HCT116 (cell line): Measurements from ENCODE around the gene GPANK1. TPM values are rescaled to one million over a fixed set of nuclear protein-coding genes. Genes with fewer than 3 reads are reported as not detected.

Source experiments
- ATAC-seq: fragments of 200-7000 bp; cut with Tn5 transposase; 2 replicates; pipeline ENCODE4 v1.9.1; 2020; ENCODE audit warnings: mild to moderate bottlenecking, moderate library complexity
- BruUV-seq: library from RNA; stranded (reverse); fragments of 400-500 nt; replicated peaks from 2 replicates; lab custom pipeline; 2021; lab: Mats Ljungman, UMichigan
- CTCF ChIA-PET: fragments of 300-600 bp; sonication (Branson Sonifier 250); formaldehyde crosslinking; loops from one replicate; lab custom pipeline; 2021; ENCODE audit warnings: antibody characterized with exemption; lab: Charles Lee
- POLR2A ChIA-PET: fragments of 300-600, 350-600 bp; sonication (Branson Sonifier 250); formaldehyde crosslinking; loops from one replicate; lab custom pipeline; 2021; ENCODE audit warnings: antibody characterized with exemption; lab: Charles Lee
- RAD21 ChIA-PET, 2 experiments: fragments of 300-600 bp; sonication (Branson Sonifier 250); formaldehyde crosslinking; loops; one replicate each; lab custom pipeline; 2023; ENCODE audit warnings: low total read pairs in 2 of 2; ENCODE audit not compliant: uncharacterized antibody in 2 of 2, unreplicated experiment in 2 of 2, low non-redundant PET in 1 of 2; lab: Charles Lee
- DNase-seq: peaks from one replicate; pipeline ENCODE4 v3.0.0-alpha.2; 2010; ENCODE audit warnings: low read depth, low spot score
- H2AFZ ChIP-seq: fragments of 200-600 bp; shearing (Covaris generic), sonication (generic); 2 replicates; pipeline ENCODE4 v1.6.1; 2017; ENCODE audit warnings: low read depth, mixed run types, mixed read lengths, antibody characterized with exemption, low read length; ENCODE audit not compliant: poor library complexity, severe bottlenecking
- H3K27ac ChIP-seq: 2 replicates; pipeline ENCODE4 v1.5.1; 2012; ENCODE audit warnings: low read depth, low read length
- H3K27me3 ChIP-seq: fragments of 200-600 bp; sonication (generic); 2 replicates; pipeline ENCODE4 v1.6.1; 2016; ENCODE audit warnings: mixed run types, low read length, mixed read lengths; ENCODE audit not compliant: insufficient read depth
- H3K36me3 ChIP-seq, 2 experiments: fragments of 200-500 bp in 1 of 2; fragments of 200-600 bp in 1 of 2; sonication (Bioruptor generic) in 1 of 2; sonication (generic) in 1 of 2; 2 replicates each; pipeline versions ENCODE4 v1.5.1 to v1.6.1; 2014 to 2016; ENCODE audit warnings: low read length in 2 of 2, inconsistent platforms in 1 of 2, mixed read lengths in 1 of 2, mixed run types in 1 of 2; ENCODE audit not compliant: insufficient read depth in 2 of 2, control insufficient read depth in 1 of 2
- H3K4me1 ChIP-seq, 2 experiments: fragments of 200-600 bp in 1 of 2; sonication (generic) in 1 of 2; 2 replicates each; pipeline versions ENCODE4 v1.5.1 to v1.6.1; 2012 to 2017; ENCODE audit warnings: low read length in 2 of 2, inconsistent platforms in 1 of 2, mild to moderate bottlenecking in 1 of 2, mixed read lengths in 1 of 2, mixed run types in 1 of 2, moderate library complexity in 1 of 2; ENCODE audit not compliant: insufficient read depth in 2 of 2, control insufficient read depth in 1 of 2
- H3K4me2 ChIP-seq: fragments of 200-600 bp; sonication (generic); 2 replicates; pipeline ENCODE4 v1.6.1; 2017; ENCODE audit warnings: mixed run types, low read length, mixed read lengths
- H3K4me3 ChIP-seq, 2 experiments: fragments of 200-600 bp in 1 of 2; sonication (generic) in 1 of 2; replicated peaks in 1 of 2; 2 replicates each; pipeline ENCODE4 v1.5.1; 2011 to 2016; ENCODE audit warnings: low read length in 2 of 2, control low read depth in 1 of 2, low read depth in 1 of 2, mild to moderate bottlenecking in 1 of 2, mixed read lengths in 1 of 2, mixed run types in 1 of 2
- H3K79me2 ChIP-seq: fragments of 200-600 bp; sonication (generic); 2 replicates; pipeline ENCODE4 v1.6.1; 2017; ENCODE audit warnings: mild to moderate bottlenecking, mixed run types, low read length, moderate library complexity, mixed read lengths; ENCODE audit not compliant: insufficient read depth
- H3K9ac ChIP-seq: fragments of 200-600 bp; sonication (generic); 2 replicates; pipeline ENCODE4 v1.6.1; 2016; ENCODE audit warnings: low read length, mixed read lengths
- H3K9me2 ChIP-seq: fragments of 200-600 bp; sonication (generic), shearing (Covaris generic); 2 replicates; pipeline ENCODE4 v1.6.1; 2017; ENCODE audit warnings: mixed run types, mild to moderate bottlenecking, moderate library complexity; ENCODE audit not compliant: insufficient read depth
- H3K9me3 ChIP-seq, 2 experiments: fragments of 200-500 bp in 1 of 2; fragments of 200-600 bp in 1 of 2; sonication (Bioruptor generic) in 1 of 2; sonication (generic) in 1 of 2; 2 replicates each; pipeline ENCODE4 v1.6.1; 2014 to 2017; ENCODE audit warnings: low read length in 2 of 2, mixed read lengths in 2 of 2, inconsistent platforms in 1 of 2, low read depth in 1 of 2, mild to moderate bottlenecking in 1 of 2, mixed run types in 1 of 2, moderate library complexity in 1 of 2; ENCODE audit not compliant: control insufficient read depth in 1 of 2, insufficient read depth in 1 of 2
- H4K20me1 ChIP-seq: fragments of 200-600 bp; sonication (generic), shearing (Covaris generic); 2 replicates; pipeline ENCODE4 v1.6.1; 2017; ENCODE audit warnings: mixed run types, mild to moderate bottlenecking, moderate library complexity; ENCODE audit not compliant: insufficient read depth
- ATF3 ChIP-seq: IDR thresholded peaks from 2 replicates; pipeline ENCODE4 v1.6.1; 2012
- CBX3 ChIP-seq: IDR thresholded peaks from 2 replicates; pipeline ENCODE4 v1.6.1; 2012; ENCODE audit warnings: low read depth
- CTCF ChIP-seq, 3 experiments: fragments of 200-600 bp in 1 of 3; sonication (generic) in 1 of 3; IDR thresholded peaks in 2 of 3; conservative IDR thresholded peaks in 1 of 3; 2 replicates each; pipeline ENCODE4 v1.5.1; 2012 to 2017; ENCODE audit warnings: low read depth in 2 of 3, low read length in 2 of 3, antibody characterized with exemption in 1 of 3, borderline replicate concordance in 1 of 3, control low read depth in 1 of 3, mild to moderate bottlenecking in 1 of 3, mixed read lengths in 1 of 3, mixed run types in 1 of 3, moderate library complexity in 1 of 3; ENCODE audit not compliant: insufficient read depth in 1 of 3
- ELF1 ChIP-seq: IDR thresholded peaks from 2 replicates; pipeline ENCODE4 v1.6.1; 2012; ENCODE audit warnings: low read depth, borderline replicate concordance
- FOSL1 ChIP-seq: IDR thresholded peaks from 2 replicates; pipeline ENCODE4 v1.6.1; 2012; ENCODE audit warnings: low read depth
- JUND ChIP-seq: IDR thresholded peaks from 2 replicates; pipeline ENCODE4 v1.6.1; 2012
- MAX ChIP-seq: IDR thresholded peaks from 2 replicates; pipeline ENCODE4 v1.6.1; 2012
- POLR2A ChIP-seq: IDR thresholded peaks from 2 replicates; pipeline ENCODE4 v1.7.0; 2011; ENCODE audit warnings: borderline replicate concordance; ENCODE audit not compliant: insufficient read depth, insufficient read length; ENCODE audit errors: extremely low read depth
- POLR2AphosphoS5 ChIP-seq: IDR thresholded peaks from 2 replicates; pipeline ENCODE4 v1.6.1; 2011; ENCODE audit warnings: mild to moderate bottlenecking, low read depth, low read length, moderate library complexity
- RAD21 ChIP-seq: IDR thresholded peaks from 2 replicates; pipeline ENCODE4 v1.6.1; 2012; ENCODE audit warnings: low read depth, mild to moderate bottlenecking
- SIN3A ChIP-seq: IDR thresholded peaks from 2 replicates; pipeline ENCODE4 v1.6.1; 2012; ENCODE audit warnings: low read depth
- SP1 ChIP-seq: IDR thresholded peaks from 2 replicates; pipeline ENCODE4 v1.6.1; 2012; ENCODE audit warnings: low read depth
- SRF ChIP-seq: IDR thresholded peaks from 2 replicates; pipeline ENCODE4 v1.6.1; 2012; ENCODE audit warnings: low read depth
- ZBTB33 ChIP-seq: IDR thresholded peaks from 2 replicates; pipeline ENCODE4 v1.6.1; 2011; ENCODE audit warnings: mild to moderate bottlenecking, low read length, moderate library complexity; ENCODE audit not compliant: insufficient replicate concordance; ENCODE audit errors: extremely low read depth
- ZFX ChIP-seq: fragments of 450-650 bp; IDR thresholded peaks from 2 replicates; pipeline ENCODE4 v1.6.1; 2017
- ZNF274 ChIP-seq: fragments of 200-500 bp; sonication (Bioruptor generic); IDR thresholded peaks from 2 replicates; pipeline ENCODE4 v1.6.1; 2014; ENCODE audit warnings: mild to moderate bottlenecking, low read depth, low read length, inconsistent platforms
- intact Hi-C: fragments of 100-400 bp; cut with micrococcal nuclease; formaldehyde crosslinking; loops from 2 replicates; pipeline ENCODE4 v1.10.0; 2022
- total RNA-seq: library from RNA; stranded (reverse); gene quantifications from one replicate; pipeline ENCODE4 v1.2.1, GENCODE V29; 2021; ENCODE audit not compliant: unreplicated experiment

The GPANK1 gene
- total RNA-seq, 1 experiment from 2014 or later, result 14.8 TPM

DNA sequence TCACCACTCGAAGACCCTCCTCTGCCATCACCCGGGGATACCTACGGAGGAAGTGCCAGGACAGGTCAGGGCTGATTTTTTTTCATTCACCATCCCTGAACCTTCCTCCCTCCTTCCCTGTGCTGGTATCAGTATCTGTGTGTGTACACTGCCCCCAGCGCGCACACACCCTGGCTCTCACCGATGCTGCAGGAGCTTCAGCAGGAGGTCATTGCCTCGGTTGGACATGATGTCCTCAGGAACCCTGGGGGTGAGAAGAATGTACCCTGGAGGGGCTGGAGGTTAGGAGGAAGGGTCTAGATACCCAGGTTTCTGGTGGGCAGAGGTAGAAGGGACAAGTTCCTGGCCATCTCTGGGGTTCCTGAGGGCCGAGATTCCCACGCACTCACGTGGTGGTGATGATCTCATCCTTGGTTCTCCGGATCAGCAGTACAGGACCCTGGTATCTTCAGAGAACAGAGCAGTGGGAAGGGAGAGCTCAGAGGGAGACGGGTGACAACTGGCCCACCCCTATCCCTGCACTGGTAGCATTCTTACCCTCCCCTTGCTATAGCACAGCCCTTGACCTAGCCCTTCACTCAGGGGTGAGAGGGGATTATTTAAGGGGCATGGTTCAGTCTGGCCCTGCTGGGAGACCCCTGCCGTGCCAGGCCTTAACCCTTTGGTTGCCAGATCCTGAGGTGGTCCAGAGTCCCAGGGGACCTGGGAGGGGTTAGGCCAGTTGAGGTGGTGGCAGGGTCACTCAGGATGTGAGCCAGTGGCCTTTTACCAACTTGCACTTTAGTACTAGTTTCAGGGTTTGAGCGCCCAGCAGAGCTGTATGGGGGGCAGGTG, 23.3 kb upstream of the GPANK1 start:
- TF ChIP-seq ZBTB33, result no peak
- TF ChIP-seq FOSL1, result no peak
- TF ChIP-seq CBX3, result no peak
- no peak for TF ChIP-seq ATF3
- no peak for TF ChIP-seq CTCF (IDR thresholded peaks at IDR 0.05 in 2 of 3, conservative IDR thresholded peaks at IDR 0.05 in 1 of 3; ENCODE audit: borderline replicate concordance in 1 of 3, insufficient read depth in 1 of 3, low read depth in 2 of 3, low read length in 2 of 3)
- no peak for TF ChIP-seq JUND
- no peak for TF ChIP-seq POLR2AphosphoS5
- TF ChIP-seq SRF, result no peak
- no peak for TF ChIP-seq SP1
- TF ChIP-seq SIN3A, result no peak
- TF ChIP-seq RAD21, result no peak
- no peak for TF ChIP-seq ZFX
- TF ChIP-seq POLR2A, result no peak
- TF ChIP-seq MAX, result no peak
- no peak for TF ChIP-seq ZNF274
- TF ChIP-seq ELF1, result no peak
- no peak for ATAC-seq
- Histone ChIP-seq H3K27ac (no peak overlapping the region), H4K20me1 (no peaks in the 10 kb centered on the region), H3K27me3 (no peaks in the 10 kb centered on the region), H3K79me2 (no peaks in the 10 kb centered on the region), H2AFZ (no peak overlapping the region), H3K9me2 (no peaks in the 10 kb centered on the region), H3K4me1 (peaks cover 11 to 16% of the 10 kb centered on the region in 2 experiments), H3K9me3 (no peaks in the 10 kb centered on the region), H3K4me2 (no peak overlapping the region), H3K4me3 (no peak overlapping the region), H3K36me3 (peaks cover 8 to 25% of the 10 kb centered on the region in 2 experiments; a peak in 2 of 4 replicates), H3K9ac (no peak overlapping the region)
- ChIA-PET CTCF (no interaction called here), RAD21 (no interaction called here), POLR2A (no interaction called here)
- intact Hi-C loops, result no loop called here
- DNase-seq, result no peak
- BruUV-seq, result no TSS peak
